K562 (cell line): ENCODE measurements around the gene NPNT.

Experiments used
- EGR1 ChIP-seq: fragments of 450-650 bp; conservative IDR thresholded peaks from 2 replicates; pipeline ENCODE4 v1.6.1; 2017; ENCODE audit warnings: mild to moderate bottlenecking
- RFX1 ChIP-seq: fragments of 450-650 bp; IDR thresholded peaks from 2 replicates; pipeline ENCODE4 v1.6.1; 2016; ENCODE audit warnings: mild to moderate bottlenecking, moderate library complexity
- ZZZ3 ChIP-seq: fragments of 450-650 bp; IDR thresholded peaks from 2 replicates; pipeline ENCODE4 v1.6.1; 2016; ENCODE audit warnings: antibody characterized with exemption, mild to moderate bottlenecking, moderate library complexity
- TF ChIP-seq, protein P1 (sequence below), 3 experiments: IDR thresholded peaks in 2 of 3; conservative IDR thresholded peaks in 1 of 3; 2 replicates each; pipeline ENCODE4 v1.5.1; 2011 to 2012; ENCODE audit warnings: low read length in 3 of 3, mild to moderate bottlenecking in 3 of 3, control low read depth in 2 of 3, improper control_type of control experiment in 1 of 3, inconsistent platforms in 1 of 3, low read depth in 1 of 3, mixed read lengths in 1 of 3, moderate library complexity in 1 of 3; ENCODE audit not compliant: insufficient read depth in 2 of 3
- TF ChIP-seq, protein P2 (sequence below): fragments of 200-600 bp; sonication (generic); IDR thresholded peaks from one replicate; pipeline ENCODE4 v1.6.1; 2012; ENCODE audit warnings: mild to moderate bottlenecking, low read depth, low read length, inconsistent platforms
- TF ChIP-seq, protein P3 (sequence below), 2 experiments: IDR thresholded peaks in 1 of 2; conservative IDR thresholded peaks in 1 of 2; 2 replicates each; pipeline ENCODE4 v1.6.1; 2016; ENCODE audit warnings: low read depth in 2 of 2, mild to moderate bottlenecking in 1 of 2, missing compliant biosample characterization in 1 of 2, missing genetic modification characterization in 1 of 2, moderate library complexity in 1 of 2
- TF ChIP-seq, protein P4 (sequence below): fragments of 450-650 bp; formaldehyde crosslinking; IDR thresholded peaks from 2 replicates; pipeline ENCODE4 v1.4.0; 2022; ENCODE audit warnings: missing genetic modification characterization

DNA sequence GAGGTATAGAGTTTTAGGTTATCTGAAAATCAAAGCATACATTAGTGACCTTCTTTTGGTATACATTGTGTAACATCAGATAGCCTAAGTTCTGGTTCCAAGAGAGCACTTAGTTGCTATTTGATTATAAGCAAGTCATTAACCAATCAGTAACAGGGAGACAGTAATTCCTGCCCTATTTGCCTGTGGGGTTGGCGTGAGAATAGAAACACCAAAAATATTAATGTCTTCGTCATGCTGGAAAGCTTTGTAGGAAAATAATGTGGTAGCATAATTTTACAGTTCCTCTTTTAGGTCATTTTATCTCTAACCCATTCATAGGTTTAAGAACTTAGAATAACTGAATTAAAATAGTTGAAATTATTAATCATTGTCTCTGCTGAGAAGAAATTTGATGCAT, 37.8 kb downstream of the NPNT start:
- TF ChIP-seq, protein P1, sequence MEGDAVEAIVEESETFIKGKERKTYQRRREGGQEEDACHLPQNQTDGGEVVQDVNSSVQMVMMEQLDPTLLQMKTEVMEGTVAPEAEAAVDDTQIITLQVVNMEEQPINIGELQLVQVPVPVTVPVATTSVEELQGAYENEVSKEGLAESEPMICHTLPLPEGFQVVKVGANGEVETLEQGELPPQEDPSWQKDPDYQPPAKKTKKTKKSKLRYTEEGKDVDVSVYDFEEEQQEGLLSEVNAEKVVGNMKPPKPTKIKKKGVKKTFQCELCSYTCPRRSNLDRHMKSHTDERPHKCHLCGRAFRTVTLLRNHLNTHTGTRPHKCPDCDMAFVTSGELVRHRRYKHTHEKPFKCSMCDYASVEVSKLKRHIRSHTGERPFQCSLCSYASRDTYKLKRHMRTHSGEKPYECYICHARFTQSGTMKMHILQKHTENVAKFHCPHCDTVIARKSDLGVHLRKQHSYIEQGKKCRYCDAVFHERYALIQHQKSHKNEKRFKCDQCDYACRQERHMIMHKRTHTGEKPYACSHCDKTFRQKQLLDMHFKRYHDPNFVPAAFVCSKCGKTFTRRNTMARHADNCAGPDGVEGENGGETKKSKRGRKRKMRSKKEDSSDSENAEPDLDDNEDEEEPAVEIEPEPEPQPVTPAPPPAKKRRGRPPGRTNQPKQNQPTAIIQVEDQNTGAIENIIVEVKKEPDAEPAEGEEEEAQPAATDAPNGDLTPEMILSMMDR (IDR thresholded peaks at IDR 0.05 in 2 of 3, conservative IDR thresholded peaks at IDR 0.05 in 1 of 3; ENCODE audit: insufficient read depth in 2 of 3, low read depth in 1 of 3, low read length in 3 of 3), result no peak
- TF ChIP-seq EGR1 (no peak), RFX1 (no peak), ZZZ3 (no peak)
- TF ChIP-seq, protein P2, sequence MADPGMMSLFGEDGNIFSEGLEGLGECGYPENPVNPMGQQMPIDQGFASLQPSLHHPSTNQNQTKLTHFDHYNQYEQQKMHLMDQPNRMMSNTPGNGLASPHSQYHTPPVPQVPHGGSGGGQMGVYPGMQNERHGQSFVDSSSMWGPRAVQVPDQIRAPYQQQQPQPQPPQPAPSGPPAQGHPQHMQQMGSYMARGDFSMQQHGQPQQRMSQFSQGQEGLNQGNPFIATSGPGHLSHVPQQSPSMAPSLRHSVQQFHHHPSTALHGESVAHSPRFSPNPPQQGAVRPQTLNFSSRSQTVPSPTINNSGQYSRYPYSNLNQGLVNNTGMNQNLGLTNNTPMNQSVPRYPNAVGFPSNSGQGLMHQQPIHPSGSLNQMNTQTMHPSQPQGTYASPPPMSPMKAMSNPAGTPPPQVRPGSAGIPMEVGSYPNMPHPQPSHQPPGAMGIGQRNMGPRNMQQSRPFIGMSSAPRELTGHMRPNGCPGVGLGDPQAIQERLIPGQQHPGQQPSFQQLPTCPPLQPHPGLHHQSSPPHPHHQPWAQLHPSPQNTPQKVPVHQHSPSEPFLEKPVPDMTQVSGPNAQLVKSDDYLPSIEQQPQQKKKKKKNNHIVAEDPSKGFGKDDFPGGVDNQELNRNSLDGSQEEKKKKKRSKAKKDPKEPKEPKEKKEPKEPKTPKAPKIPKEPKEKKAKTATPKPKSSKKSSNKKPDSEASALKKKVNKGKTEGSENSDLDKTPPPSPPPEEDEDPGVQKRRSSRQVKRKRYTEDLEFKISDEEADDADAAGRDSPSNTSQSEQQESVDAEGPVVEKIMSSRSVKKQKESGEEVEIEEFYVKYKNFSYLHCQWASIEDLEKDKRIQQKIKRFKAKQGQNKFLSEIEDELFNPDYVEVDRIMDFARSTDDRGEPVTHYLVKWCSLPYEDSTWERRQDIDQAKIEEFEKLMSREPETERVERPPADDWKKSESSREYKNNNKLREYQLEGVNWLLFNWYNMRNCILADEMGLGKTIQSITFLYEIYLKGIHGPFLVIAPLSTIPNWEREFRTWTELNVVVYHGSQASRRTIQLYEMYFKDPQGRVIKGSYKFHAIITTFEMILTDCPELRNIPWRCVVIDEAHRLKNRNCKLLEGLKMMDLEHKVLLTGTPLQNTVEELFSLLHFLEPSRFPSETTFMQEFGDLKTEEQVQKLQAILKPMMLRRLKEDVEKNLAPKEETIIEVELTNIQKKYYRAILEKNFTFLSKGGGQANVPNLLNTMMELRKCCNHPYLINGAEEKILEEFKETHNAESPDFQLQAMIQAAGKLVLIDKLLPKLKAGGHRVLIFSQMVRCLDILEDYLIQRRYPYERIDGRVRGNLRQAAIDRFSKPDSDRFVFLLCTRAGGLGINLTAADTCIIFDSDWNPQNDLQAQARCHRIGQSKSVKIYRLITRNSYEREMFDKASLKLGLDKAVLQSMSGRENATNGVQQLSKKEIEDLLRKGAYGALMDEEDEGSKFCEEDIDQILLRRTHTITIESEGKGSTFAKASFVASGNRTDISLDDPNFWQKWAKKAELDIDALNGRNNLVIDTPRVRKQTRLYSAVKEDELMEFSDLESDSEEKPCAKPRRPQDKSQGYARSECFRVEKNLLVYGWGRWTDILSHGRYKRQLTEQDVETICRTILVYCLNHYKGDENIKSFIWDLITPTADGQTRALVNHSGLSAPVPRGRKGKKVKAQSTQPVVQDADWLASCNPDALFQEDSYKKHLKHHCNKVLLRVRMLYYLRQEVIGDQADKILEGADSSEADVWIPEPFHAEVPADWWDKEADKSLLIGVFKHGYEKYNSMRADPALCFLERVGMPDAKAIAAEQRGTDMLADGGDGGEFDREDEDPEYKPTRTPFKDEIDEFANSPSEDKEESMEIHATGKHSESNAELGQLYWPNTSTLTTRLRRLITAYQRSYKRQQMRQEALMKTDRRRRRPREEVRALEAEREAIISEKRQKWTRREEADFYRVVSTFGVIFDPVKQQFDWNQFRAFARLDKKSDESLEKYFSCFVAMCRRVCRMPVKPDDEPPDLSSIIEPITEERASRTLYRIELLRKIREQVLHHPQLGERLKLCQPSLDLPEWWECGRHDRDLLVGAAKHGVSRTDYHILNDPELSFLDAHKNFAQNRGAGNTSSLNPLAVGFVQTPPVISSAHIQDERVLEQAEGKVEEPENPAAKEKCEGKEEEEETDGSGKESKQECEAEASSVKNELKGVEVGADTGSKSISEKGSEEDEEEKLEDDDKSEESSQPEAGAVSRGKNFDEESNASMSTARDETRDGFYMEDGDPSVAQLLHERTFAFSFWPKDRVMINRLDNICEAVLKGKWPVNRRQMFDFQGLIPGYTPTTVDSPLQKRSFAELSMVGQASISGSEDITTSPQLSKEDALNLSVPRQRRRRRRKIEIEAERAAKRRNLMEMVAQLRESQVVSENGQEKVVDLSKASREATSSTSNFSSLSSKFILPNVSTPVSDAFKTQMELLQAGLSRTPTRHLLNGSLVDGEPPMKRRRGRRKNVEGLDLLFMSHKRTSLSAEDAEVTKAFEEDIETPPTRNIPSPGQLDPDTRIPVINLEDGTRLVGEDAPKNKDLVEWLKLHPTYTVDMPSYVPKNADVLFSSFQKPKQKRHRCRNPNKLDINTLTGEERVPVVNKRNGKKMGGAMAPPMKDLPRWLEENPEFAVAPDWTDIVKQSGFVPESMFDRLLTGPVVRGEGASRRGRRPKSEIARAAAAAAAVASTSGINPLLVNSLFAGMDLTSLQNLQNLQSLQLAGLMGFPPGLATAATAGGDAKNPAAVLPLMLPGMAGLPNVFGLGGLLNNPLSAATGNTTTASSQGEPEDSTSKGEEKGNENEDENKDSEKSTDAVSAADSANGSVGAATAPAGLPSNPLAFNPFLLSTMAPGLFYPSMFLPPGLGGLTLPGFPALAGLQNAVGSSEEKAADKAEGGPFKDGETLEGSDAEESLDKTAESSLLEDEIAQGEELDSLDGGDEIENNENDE, result no peak
- TF ChIP-seq, protein P3, sequence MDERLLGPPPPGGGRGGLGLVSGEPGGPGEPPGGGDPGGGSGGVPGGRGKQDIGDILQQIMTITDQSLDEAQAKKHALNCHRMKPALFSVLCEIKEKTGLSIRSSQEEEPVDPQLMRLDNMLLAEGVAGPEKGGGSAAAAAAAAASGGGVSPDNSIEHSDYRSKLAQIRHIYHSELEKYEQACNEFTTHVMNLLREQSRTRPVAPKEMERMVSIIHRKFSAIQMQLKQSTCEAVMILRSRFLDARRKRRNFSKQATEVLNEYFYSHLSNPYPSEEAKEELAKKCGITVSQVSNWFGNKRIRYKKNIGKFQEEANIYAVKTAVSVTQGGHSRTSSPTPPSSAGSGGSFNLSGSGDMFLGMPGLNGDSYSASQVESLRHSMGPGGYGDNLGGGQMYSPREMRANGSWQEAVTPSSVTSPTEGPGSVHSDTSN (CRISPR knock-in tag; IDR thresholded peaks at IDR 0.05; ENCODE audit: low read depth), result no peak
- TF ChIP-seq, protein P3 (tag; conservative IDR thresholded peaks at IDR 0.05; ENCODE audit: low read depth), result no peak
- TF ChIP-seq, protein P4, sequence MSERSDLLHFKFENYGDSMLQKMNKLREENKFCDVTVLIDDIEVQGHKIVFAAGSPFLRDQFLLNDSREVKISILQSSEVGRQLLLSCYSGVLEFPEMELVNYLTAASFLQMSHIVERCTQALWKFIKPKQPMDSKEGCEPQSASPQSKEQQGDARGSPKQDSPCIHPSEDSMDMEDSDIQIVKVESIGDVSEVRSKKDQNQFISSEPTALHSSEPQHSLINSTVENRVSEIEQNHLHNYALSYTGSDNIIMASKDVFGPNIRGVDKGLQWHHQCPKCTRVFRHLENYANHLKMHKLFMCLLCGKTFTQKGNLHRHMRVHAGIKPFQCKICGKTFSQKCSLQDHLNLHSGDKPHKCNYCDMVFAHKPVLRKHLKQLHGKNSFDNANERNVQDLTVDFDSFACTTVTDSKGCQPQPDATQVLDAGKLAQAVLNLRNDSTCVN (CRISPR knock-in tag), result no peak
